Measurements from ENCODE around the gene FER. TPM values are rescaled to one million over a fixed set of nuclear protein-coding genes. Genes with fewer than 3 reads are reported as not detected.

FER gene
- total and polyA plus RNA-seq, 12 donors: 3.5 to 37.5 (median 27.0) TPM

- no peak overlapping the region for H3K27ac ChIP-seq
- peaks cover 0 to 18% of the 10 kb centered on the region in 2 donors for H3K4me1 ChIP-seq (replicated peaks in 1 of 2)
- no peak for DNase-seq
- no peak for TF ChIP-seq CTCF (IDR thresholded peaks at IDR 0.05)
- TF ChIP-seq POLR2A (IDR thresholded peaks at IDR 0.05): no peak
- H3K9me3 ChIP-seq (replicated peaks in 1 of 3): no peaks in the 10 kb centered on the region
- intact Hi-C loops (cut with DNase I): no loop called here
- H3K36me3 ChIP-seq (replicated peaks in 1 of 2): no peaks in the 10 kb centered on the region
- 88 to 94% (median 91%) methylated on average over 3 of the region's 3 CpGs for WGBS, 4 donors
- H3K4me3 ChIP-seq: no peak overlapping the region
- H3K27me3 ChIP-seq: no peaks in the 10 kb centered on the region
Measured at GRCh38 chr5:108813673-108814072, 66.0 kb downstream of the FER start.

GRCh38 chr5:108814551-108814950 is 66.9 kb downstream of the FER start:
- H3K9me3 ChIP-seq (replicated peaks in 1 of 3): no peaks in the 10 kb centered on the region
- peaks cover 0 to 18% of the 10 kb centered on the region in 2 donors for H3K4me1 ChIP-seq (replicated peaks in 1 of 2)
- no peak overlapping the region for H3K27ac ChIP-seq
- H3K36me3 ChIP-seq (replicated peaks in 1 of 2): no peaks in the 10 kb centered on the region
- no peak for TF ChIP-seq CTCF (IDR thresholded peaks at IDR 0.05)
- no peak for TF ChIP-seq POLR2A (IDR thresholded peaks at IDR 0.05)
- H3K4me3 ChIP-seq: no peak overlapping the region
- no peaks in the 10 kb centered on the region for H3K27me3 ChIP-seq
- intact Hi-C loops (cut with DNase I): no loop called here
- DNase-seq: no peak
- 82 to 90% (median 88%) methylated on average over 4 of the region's 4 CpGs for WGBS, 4 donors

- Histone ChIP-seq H3K27ac (peak overlapping the region in 2 of 5 donors; percentile 10 to 30), H3K4me1 (replicated peaks in 1 of 2) (peaks cover 4 to 21% of the 10 kb centered on the region in 2 donors), H3K9me3 (replicated peaks in 1 of 3) (no peaks in the 10 kb centered on the region), H3K27me3 (no peaks in the 10 kb centered on the region), H3K4me3 (no peak overlapping the region), H3K36me3 (replicated peaks in 1 of 2) (no peaks in the 10 kb centered on the region)
- WGBS, 4 donors: 85 to 91% (median 87%) methylated on average over 5 of the region's 5 CpGs
- intact Hi-C loops (cut with DNase I): no loop called here
- TF ChIP-seq CTCF (IDR thresholded peaks at IDR 0.05): no peak
- no peak for TF ChIP-seq POLR2A (IDR thresholded peaks at IDR 0.05)
- no peak for DNase-seq
Measured at GRCh38 chr5:108818613-108819272, 71.0 kb downstream of the FER start.

GRCh38 chr5:108820983-108821382 is 73.3 kb downstream of the FER start:
- Histone ChIP-seq H3K4me3 (no peak overlapping the region), H3K27ac (peak overlapping the region in 3 of 5 donors; percentile 43 to 58 (median 55)), H3K36me3 (replicated peaks in 1 of 2) (no peaks in the 10 kb centered on the region), H3K9me3 (replicated peaks in 1 of 3) (no peaks in the 10 kb centered on the region), H3K27me3 (no peaks in the 10 kb centered on the region), H3K4me1 (replicated peaks in 1 of 2) (peaks cover 4 to 17% of the 10 kb centered on the region in 2 donors)
- TF ChIP-seq POLR2A (IDR thresholded peaks at IDR 0.05) (no peak), CTCF (IDR thresholded peaks at IDR 0.05) (no peak)
- intact Hi-C loops (cut with DNase I): no loop called here
- 43 to 60% (median 53%) methylated on average over 3 of the region's 3 CpGs for WGBS, 4 donors
- DNase-seq: no peak
